ENCODE data around the gene IL10.
"Not testable (repeated sequence)": the region's sequence is repeated elsewhere in the genome, so short reads cannot be mapped to it uniquely, and the experiment has no call there.

Gene IL10

DNA sequence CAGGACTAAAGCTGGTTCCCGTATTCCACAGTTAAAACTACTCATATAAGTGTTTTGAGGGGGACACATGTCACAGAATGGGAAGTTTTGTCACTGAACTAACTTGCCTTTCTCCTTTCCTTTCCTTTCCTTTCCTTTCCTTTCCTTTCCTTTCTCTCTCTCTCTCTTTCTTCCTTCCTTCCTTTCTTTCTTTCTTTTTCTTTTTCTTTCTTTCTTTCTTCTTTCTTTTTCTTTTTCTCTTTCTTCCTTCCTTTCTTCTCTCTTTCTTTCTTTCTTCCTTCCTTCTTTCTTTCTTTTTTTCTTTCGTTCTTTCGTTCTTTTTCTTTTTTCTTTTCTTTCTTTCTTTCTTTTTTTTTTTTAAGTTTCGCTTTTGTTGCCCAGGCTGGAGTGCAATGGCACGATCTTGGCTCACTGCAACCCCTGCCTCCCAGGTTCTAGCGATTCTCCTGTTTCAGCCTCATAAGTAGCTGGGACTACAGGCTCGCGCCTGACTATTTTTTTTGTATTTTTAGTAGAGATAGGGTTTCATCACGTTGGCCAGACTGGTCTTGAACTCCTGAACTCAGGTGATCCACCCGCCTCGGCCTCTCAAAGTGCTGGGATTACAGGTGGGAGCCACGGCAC is 9.4 kb downstream of the IL10 start:
- not testable (repeated sequence) for DNase-seq

DNA sequence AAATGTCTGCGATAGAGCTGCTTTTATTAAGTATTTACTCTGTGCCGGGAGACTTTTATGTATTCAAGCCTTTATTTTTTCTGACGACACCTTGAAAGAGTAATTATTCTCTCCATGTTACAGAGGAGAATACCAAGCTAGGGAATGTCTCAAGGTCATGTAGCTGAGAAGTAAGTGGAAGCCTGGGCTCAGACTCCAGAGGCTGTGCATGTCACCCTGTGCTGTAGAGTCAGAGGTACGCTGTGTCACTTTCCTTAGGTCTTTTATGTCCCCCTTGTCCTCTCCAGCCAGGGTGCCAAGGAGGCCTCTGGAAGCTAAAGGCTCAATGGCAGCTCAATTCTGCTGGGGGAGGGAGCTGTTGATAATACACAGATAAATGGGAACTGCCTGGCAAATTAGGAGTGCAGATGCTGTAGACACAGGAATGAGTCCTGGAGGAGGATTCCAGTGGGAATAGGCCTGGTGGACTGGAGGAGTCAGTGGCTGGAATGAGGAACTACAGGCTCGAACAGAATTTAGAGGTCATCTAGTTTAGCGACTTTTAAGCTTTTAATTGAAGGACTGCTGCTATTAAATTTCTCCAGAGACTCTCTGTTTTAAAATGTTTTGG is 11.0 kb downstream of the IL10 start:
- DNase-seq: no peak

DNA sequence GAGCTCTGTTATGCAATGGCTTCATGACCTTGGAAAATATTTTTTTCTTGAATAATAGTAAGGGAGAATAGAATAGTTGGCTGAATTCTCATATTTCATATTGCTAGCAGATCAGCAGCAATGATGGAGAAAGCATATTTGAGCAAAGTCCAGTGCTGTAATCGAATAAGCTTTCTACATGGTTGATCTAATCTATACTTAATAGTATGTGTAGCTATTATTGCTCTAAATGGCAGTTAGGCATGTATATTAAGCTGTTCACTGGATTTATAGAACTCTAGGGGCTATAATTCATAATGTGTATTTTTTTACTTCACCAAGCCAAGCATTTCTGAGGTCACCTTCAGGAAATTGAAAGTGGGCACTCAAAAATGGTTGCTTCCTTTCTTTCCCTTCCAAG is 11.7 kb downstream of the IL10 start:
- no peak for DNase-seq

DNA sequence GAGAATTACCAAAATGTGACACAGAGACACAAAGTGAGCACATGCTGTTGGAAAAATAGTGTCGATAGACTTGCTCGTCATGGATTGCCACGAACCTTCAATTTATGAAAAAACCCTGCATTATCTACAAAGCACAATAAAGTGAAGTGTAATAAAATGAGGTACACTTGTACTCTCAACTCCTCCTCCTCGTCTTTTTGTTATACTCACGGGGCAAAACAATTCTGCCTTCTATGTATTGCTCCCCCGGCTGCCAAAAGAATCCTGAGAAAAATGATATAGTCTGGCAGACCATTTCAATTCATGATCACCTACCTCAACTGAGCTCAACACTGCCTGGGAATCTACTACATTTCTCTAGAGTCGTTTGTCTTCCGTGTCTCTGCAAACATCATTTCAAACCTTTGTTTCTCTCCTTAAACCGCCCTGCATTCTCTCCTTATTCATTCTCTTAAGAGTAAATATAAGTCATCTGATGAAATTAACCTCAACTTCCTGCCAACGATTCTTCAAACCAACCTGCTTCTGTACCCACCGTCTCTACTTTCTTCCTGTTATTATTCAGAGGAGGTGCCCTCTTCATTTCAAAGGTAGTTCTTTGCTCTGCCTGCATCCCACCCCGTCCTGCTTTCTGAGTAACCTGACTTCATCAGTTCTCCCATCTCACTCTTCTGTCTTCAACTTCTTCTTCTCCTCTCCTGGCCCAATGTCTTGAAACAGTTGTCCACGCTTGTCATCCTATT is 14.6 kb downstream of the IL10 start:
- no peak for DNase-seq

DNA sequence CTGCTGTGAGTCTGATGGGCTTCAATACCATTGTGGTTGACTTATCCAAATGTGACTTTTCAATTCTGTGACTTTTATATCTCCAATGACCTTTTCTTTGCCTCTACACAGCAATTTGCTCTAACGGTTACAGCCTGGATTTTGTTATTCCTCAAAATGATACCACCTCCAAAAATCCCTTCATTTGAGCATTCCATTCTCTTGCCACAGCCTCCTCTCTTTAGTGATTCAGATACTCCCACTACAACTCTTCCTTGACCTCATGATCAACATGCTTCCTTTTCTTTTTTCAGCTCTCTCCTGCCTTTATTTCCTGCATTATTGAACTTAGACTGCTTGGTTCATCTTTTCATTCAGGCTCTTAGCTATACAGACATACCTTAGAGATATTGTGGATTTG is 18.3 kb downstream of the IL10 start:
- no peak for DNase-seq

DNA sequence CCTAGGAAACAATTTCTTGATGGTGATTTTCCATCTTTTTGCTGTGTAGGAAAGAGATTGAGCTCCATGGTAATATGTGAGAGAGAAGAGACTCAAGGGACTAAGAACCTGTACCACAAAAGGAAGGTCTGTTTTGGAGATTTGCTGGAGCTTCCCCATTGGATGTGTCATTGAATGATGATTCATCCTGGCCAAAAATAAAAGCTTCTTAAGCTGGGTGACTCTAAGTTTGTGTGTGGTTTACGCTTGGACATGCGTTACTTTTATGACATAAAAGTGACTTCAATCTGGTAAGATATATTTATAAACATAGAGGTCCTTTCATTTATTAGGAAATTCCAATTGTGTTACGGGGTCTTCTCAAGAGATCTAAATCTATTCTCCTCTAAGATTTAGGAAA is 19.2 kb downstream of the IL10 start:
- no peak for DNase-seq

DNA sequence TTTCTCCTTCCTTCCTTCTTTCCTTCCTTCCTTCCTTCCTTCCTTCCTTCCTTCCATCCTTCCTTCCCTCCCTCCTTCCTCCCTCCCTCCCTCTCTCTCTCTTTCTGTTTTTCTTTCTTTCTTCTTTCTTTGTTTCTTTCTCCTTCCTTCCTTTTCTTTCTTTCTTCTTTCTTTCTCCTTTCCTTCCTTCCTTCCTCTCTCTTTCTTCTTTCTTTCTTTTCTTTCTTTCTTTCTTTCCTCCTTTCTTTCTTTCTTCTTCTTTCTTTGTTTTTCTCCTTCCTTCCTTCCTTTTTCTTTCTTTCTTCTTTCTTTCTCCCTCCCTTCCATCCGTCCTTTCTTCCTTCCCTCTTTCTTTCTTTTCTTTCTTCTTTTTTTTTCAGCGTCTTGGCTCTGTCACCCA is 19.8 kb downstream of the IL10 start:
- no peak for DNase-seq

DNA sequence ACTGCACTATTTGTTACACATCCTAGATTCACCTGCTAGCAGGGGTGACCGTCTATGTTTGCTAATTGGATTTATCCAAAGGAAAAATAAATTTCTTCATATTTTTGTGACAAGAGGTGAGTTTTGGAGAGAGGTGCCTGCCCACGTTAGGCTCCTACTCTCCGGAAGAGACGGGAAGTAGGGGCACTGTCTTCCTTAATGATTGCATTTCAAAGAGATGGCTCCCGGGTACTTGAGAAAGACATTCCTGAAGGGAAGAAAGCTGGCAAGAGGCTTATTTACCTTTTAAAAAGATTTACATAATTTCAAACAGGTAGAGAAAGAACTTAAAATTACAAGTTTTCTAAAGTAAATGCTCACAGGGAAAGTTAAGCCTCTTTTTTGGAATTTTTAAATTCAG is 20.4 kb downstream of the IL10 start:
- DNase-seq: no peak

DNA sequence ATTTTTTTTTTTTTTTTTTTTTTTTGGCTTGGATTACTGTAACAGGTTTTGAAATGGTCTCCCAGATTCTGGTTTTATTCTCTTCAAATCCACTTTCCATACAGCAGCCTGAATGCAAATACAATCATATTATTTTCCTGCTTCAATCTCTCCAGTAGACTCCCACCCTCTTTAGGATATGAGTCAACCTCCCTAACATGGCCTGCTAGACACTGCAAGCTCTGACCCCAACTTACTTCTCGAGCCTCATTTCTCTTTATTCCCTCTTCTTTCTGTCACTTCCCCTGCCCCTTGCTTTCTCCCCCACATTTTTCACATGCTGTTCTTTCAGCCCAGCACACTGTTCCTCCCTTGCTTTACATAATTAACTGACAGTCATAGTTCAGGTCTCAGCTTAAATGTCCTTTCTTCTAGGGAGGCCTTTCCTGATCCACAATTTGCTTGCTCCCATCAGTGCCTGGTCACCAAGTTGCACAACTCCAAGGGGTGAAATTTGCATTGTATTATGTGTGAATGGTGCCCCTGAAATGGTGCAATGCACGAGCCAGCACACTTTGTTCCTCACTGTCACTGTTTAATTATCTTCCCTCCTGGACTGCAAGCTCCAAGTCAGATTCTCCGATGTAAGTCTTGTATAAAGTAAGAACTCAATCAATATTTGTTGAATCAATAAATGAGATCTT is 23.8 kb downstream of the IL10 start:
- DNase-seq: no peak

DNA sequence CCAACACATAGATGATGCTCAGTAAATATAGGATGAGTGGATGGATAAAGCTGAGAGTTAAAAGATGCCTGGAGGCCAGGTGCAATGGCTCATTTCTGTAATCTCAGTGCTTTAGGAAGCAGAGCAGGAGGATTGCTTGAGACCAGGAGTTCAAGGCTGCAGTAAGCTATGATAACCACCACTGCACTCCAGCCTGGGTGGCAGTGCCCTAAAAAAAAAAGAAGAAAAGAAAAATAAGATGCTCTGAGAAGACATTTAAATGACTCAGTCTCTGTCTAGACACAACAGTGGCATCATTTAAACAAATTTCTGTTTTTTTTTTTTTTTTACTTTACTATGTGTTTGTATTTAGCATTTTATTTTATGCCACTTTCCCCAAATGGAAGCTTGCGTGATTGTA is 27.0 kb downstream of the IL10 start:
- no peak for DNase-seq

DNA sequence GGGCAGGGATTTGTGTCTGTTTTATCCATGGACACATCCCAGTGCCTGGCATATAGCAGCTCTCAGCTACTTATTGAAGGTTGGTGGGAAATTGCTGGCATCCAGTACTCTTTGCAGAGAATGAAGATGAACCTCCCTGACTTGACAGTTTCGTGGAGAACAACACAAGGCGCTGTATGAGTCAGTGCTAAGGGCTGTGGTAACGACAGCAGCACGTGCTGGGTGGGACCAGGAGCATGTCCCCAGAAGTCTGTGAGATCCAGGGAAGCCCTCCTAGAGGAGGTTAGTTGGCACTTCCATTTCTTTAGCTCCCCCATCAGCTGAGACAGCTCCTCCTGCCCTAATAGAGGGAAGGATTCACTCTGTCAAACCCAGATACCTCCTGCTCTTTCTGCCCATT is 27.6 kb downstream of the IL10 start:
- DNase-seq: no peak

DNA sequence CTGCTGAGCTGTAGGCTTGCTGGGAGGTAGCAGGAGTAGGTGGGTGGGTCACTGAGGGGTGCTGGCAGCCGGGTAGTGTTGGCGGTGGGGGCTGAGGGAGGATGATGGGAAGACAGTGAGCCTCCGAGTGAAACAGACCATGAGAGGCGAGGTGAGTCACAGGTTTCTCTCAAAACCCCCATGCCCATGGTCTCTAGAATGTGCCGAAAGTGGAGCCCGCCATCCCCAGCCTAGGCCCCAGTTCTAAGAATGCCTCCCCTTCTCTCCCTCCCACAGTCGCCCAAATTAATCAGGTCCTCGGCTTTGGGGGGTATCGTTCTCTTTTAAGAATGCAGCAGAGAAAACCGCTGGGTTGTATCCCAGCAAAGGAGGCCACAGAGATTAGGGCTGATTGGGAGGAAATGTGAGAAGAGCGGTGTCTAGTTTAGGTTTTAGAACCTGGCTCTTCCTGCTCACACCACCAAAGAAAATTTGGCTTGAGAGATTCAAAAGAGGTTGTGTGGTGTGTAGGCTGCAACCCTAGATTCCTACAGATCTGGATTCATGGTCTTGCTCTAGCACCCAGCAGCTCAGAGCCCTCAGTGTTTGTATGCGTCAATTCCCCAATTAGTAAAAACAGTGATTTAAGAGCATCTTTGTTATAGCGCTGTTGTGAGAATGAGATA is 29.4 kb downstream of the IL10 start:
- no peak for DNase-seq

DNA sequence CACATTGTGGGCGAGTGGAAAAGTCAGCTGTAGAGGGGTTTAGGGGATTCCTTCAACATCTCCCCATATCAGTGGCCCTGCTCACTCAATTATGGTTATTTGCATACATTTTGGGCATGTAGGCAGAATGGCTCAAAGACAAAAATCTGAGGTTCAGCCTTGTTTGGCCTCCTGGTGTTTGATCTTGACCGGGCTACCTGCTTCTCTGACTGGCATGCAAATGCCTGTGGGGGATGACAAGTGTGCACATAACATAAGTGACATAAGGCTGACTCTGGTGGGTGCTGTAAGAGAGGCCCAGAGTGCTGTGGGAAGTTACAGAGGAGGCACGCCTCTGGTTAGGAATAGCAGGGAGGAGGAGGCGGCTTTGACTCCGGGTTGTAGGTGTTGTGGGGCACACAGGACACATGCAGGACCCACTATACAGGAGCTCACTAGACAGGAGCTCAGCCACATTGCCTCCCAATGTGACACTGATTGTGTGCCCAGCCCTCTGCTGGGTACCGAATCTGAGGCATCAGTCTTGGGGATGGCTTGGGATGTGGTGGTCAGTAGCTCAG is 31.1 kb downstream of the IL10 start:
- DNase-seq: no peak

DNA sequence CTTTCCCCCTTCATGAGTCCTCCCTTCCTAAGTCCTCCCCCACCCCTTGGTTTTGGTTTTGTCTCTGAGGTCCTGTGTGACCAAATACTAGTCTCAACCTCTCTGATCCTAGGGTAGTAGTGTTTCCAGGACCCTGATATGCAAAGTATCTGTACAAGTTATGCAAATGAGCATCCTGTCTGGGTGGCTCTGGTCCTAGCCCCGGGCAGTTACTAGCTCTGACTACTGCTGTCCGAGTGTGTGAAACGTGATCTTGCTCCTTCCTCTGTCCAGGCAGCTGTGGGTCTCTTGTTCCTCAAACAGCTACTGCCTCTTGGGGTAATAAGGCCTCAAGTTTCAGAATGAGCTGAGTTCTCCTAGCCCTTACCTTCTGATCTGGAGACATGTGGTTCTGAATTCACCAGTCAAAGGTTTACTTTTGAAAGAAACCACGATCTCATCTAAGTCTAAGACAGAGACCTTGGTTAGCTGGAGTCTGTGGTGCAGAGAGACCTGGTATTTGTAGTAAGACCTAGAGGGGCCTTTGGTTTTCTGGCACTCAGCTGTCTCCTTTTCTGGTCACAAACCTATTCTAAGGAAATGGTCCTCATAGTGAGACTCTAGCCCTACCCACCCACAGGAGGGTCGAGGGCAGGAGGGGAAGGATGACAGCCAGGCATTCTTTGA is 32.8 kb downstream of the IL10 start:
- DNase-seq: no peak

DNA sequence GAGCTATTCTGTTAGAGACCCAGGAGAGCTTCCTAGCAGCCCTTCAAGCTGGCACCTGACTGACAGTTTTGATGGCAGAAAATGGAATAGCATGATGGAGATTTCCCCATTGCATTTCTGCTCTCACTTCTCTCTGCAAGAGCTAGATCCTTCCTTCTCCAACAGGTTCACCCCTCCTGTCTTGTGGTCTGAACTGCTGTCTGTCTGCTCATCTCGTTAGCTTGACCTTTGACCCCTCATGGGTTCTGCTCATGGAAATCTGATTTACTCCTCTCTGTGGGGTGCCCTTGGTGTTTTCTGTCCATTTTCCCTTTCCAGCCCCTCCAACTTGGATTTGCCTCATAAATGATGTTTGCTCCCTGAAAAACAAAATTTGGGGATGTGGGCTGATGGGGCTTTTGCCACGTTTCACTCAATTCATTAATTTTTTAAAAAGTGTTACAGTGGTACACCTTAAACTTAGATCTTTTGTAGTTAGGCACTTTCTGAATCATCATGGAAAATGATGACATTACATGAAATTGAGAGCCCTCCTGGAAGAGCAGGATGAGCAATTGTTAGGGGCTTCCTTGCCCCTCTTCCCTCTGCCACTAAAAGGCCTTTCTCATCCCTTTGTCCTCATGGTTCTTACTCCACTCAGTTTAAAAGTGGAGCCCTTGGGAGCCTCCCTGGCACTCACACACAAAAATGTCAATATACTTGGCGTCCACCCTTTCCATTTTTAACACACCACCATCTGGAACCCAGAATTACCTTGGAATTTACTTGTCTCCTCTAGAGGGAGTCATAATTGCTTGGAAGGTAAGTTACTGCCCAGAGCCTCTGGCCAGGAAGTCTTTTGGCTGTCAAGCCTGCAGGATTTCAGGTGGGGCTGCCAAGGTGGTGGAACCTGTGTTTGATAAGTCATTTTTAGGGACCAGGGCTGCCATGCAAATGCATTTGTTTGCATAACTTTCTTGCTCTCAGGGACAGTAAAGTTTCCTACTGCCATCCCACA is 33.6 kb downstream of the IL10 start:
- DNase-seq: peak; percentile 45

DNA sequence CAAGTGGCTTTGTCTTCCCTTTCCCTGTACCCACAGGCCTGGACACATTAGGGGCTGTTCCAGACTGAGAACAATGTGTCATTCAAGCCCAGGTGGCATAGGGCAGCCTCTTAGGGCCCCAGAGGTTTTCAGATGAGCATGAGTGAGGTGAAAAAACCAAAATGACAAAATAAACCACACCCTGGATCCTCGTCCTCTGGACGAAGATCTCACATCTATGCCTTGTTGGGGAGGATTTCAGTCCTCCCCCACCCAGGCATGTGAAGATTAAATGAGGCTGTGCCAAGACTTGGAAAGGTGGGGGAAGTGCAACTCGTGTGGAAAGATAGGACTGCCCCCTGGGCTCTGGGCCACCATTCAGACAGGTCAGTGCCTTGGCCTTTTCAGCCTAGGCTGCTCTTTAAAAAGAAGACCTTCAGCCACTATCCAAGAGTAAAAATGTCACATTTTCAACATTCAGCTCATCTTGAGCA is 34.5 kb downstream of the IL10 start:
- DNase-seq: no peak

DNA sequence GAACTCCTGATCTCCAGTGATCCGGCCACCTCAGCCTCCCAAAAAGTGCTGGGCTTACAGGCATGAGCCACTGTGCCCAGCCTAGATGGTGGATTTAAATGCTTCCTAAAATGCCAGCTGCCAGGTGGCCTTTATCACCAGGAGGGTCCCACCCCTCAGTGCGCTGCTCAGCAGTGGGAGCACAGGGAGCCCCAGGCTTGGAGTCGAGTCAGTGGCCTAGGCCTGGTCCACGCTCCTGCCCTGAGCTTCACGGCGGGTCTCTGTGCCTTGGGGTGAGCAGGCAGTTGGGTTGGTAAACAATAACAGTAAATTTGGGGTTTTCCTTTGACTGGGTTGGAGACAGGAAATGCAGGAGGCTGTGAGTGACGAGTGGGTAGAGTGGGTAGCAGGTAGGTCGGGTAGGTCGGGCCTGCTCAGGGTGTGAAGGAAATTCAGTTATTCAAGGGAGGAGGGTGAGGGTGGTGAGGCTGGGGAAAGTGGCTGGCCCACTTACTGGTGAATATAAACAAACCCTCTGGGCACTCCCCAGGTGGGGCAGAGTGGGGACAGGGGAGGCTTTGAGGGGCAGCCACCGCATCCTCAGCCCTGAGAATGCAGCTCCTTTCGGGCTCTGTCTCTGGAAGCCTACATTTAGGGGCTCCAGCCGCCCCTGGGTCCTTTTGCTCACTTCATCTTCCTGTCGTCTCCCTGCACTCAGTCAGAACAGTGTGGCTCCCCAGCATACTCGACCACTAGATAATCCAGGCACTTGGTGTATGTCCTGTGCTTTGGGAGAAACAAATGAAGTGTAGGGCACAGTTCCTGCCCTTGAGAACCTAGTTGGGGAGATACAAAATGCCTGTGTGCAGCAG is 35.2 kb downstream of the IL10 start:
- no peak for DNase-seq

DNA sequence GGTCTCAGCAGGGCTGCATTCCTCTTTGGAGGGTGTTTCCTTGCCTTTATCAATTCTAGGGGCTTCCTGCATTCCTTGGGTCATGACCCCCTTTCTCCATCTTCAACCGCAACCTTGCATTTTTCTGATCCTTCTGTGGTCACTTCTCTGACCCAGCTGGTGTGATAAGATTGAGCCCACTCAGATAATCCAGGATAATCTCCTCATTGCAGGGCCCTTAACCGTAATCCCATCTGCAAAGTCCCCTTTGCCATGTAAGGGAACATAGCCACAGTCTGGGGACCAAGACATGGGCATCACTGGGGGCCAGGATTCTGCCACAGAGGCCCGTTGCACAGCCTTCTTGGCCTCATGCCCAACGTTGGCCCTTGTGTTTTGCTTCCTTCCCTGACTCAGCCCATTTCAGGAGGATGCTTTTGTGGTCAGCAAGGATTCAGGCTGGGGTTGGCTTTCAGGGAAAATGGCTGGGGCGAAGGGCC is 36.7 kb downstream of the IL10 start:
- DNase-seq: no peak

DNA sequence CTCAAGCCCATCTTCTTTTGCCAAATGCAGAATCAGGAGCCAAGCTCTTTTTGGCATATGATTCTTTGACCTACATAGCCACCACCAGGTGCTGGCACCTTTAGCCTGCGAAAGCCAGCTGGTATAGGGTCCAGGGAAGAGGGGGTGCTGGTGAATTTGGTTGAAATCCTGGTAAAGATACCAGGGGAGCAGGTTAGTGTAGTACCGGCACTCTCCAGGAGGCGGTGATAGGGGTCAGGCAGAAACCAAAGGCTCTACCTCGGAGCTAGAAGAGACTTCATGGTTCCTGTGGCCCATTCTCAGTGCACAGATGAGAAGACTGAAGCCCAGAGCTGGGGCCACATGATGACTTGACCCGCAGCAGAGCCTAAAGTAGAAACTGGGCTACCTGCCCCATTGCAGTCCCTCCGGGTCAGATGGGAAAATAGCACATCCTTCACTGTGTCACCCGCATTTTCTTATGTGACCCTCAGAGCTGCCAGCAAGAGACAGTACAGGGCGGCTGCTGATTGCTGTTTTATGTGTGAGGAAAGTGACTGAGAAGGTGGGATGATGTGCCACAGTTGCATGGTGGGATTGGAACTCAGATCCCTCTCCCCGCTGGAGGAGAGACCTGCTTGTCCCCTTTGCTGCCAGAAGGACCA is 37.7 kb downstream of the IL10 start:
- no peak for DNase-seq

Data from DMS 273 treated with DMSO at 0.1 percent for 48 hours (cell line).